GM12878 (cell line): ENCODE data around the gene PUSL1. TPM values are rescaled to one million over a fixed set of nuclear protein-coding genes. Genes with fewer than 3 reads are reported as not detected.

Experiments used
- BCL11A ChIP-seq: IDR thresholded peaks from 2 replicates; pipeline ENCODE4 v1.6.1; 2011; ENCODE audit warnings: low read depth, low read length
- EED ChIP-seq: sonication (generic); IDR thresholded peaks from 2 replicates; pipeline ENCODE4 v1.6.1; 2016; ENCODE audit warnings: antibody characterized with exemption, low read depth
- KLF5 ChIP-seq: fragments of 450-650 bp; IDR thresholded peaks from 2 replicates; pipeline ENCODE4 v1.6.1; 2014; ENCODE audit warnings: mild to moderate bottlenecking; ENCODE audit not compliant: partially characterized antibody
- NFXL1 ChIP-seq: fragments of 450-650 bp; IDR thresholded peaks from 2 replicates; pipeline ENCODE4 v1.6.1; 2017; ENCODE audit warnings: antibody characterized with exemption, mild to moderate bottlenecking, borderline replicate concordance
- RUNX3 ChIP-seq: IDR thresholded peaks from 2 replicates; pipeline ENCODE4 v1.6.1; 2012; ENCODE audit warnings: low read length, inconsistent platforms
- SUZ12 ChIP-seq: fragments of 200-600 bp; sonication (generic); IDR thresholded peaks from one replicate; pipeline ENCODE4 v1.6.1; 2018; ENCODE audit warnings: antibody characterized with exemption, mild to moderate bottlenecking; ENCODE audit not compliant: unreplicated experiment
- YY1 ChIP-seq: IDR thresholded peaks from 2 replicates; pipeline ENCODE4 v1.6.1; 2011; ENCODE audit warnings: low read depth, mild to moderate bottlenecking, low read length
- polyA plus RNA-seq, 11 experiments: library from polyadenylated mRNA; depleted of rRNA in 4 of 11; unstranded in 6 of 11; stranded (reverse) in 5 of 11; fragments of >200 nt; fragmentation: Nextera tagmentation in 4 of 11; fragmentation: Illumina TruSeq in 1 of 11; extraction: Ambion mirVana in 4 of 11; extraction: Trizol in 1 of 11; gene quantifications; 1 replicate in 1 of 11; 2 replicates in 10 of 11; pipeline versions ENCODE4 v1.2.1 to v1.2.3, GENCODE V29; 2011 to 2016; ENCODE audit warnings: inconsistent platforms in 2 of 11, missing spikeins in 2 of 11, low read depth in 1 of 11
- total RNA-seq, 4 experiments: library from RNA; depleted of rRNA in 3 of 4; stranded (reverse); fragments of >200 nt in 3 of 4; fragmentation: Illumina TruSeq in 1 of 4; extraction: Trizol in 1 of 4; gene quantifications; 2 replicates each; pipeline versions ENCODE4 v1.2.1 to v1.2.3, GENCODE V29; 2013 to 2021
- TF ChIP-seq, protein P1 (sequence below): fragments of 450-650 bp; IDR thresholded peaks from 2 replicates; pipeline ENCODE4 v1.6.1; 2017; ENCODE audit warnings: mild to moderate bottlenecking, moderate library complexity
- TF ChIP-seq, protein P2 (sequence below): fragments of 450-650 bp; IDR thresholded peaks from 2 replicates; pipeline ENCODE4 v1.6.1; 2017; ENCODE audit warnings: antibody characterized with exemption, mild to moderate bottlenecking, moderate library complexity

The PUSL1 gene
- total and polyA plus RNA-seq, 10 of the 15 experiments (the other 5 are each of a cell fraction or from before 2014, with no cell fraction given), result 0.16 to 28.4 (median 15.1) TPM

DNA sequence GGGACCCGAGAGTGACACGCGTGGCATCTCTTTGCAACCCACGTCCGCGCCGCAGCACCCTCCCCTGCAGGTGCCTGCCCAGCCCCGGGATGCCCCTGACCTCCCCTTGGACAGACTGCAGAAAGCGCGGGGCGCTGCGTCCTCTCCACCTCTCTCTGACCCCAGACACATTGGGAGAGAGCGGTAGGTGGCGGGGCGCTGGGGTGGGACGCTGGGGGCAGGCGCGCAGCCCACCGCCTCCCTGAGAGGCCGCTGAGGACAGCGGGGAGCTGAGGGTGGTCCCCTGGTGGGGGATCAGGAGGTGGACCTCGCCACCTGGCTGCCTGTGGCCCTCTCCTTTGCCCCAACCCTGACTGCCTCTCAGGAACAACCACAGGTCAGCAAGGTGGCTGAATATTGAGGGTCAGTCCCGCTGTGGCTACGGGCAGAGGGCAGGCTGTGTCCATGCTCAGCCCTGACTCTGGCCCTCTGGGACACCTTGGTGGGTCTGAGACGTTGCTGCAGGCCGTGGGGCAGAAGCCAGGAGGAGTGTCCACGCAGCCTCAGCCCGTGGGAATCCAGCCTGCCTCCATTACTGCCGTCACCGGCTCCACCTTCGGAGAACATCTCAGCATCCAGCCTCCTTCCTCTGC lies 34.0 kb upstream of the PUSL1 start (continued):
- TF ChIP-seq, protein P1, sequence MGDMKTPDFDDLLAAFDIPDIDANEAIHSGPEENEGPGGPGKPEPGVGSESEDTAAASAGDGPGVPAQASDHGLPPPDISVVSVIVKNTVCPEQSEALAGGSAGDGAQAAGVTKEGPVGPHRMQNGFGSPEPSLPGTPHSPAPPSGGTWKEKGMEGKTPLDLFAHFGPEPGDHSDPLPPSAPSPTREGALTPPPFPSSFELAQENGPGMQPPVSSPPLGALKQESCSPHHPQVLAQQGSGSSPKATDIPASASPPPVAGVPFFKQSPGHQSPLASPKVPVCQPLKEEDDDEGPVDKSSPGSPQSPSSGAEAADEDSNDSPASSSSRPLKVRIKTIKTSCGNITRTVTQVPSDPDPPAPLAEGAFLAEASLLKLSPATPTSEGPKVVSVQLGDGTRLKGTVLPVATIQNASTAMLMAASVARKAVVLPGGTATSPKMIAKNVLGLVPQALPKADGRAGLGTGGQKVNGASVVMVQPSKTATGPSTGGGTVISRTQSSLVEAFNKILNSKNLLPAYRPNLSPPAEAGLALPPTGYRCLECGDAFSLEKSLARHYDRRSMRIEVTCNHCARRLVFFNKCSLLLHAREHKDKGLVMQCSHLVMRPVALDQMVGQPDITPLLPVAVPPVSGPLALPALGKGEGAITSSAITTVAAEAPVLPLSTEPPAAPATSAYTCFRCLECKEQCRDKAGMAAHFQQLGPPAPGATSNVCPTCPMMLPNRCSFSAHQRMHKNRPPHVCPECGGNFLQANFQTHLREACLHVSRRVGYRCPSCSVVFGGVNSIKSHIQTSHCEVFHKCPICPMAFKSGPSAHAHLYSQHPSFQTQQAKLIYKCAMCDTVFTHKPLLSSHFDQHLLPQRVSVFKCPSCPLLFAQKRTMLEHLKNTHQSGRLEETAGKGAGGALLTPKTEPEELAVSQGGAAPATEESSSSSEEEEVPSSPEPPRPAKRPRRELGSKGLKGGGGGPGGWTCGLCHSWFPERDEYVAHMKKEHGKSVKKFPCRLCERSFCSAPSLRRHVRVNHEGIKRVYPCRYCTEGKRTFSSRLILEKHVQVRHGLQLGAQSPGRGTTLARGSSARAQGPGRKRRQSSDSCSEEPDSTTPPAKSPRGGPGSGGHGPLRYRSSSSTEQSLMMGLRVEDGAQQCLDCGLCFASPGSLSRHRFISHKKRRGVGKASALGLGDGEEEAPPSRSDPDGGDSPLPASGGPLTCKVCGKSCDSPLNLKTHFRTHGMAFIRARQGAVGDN, result no peak
- TF ChIP-seq YY1 (no peak), BCL11A (no peak), EED (no peak), NFXL1 (no peak), KLF5 (no peak), SUZ12 (no peak), RUNX3 (no peak)
- TF ChIP-seq, protein P2, sequence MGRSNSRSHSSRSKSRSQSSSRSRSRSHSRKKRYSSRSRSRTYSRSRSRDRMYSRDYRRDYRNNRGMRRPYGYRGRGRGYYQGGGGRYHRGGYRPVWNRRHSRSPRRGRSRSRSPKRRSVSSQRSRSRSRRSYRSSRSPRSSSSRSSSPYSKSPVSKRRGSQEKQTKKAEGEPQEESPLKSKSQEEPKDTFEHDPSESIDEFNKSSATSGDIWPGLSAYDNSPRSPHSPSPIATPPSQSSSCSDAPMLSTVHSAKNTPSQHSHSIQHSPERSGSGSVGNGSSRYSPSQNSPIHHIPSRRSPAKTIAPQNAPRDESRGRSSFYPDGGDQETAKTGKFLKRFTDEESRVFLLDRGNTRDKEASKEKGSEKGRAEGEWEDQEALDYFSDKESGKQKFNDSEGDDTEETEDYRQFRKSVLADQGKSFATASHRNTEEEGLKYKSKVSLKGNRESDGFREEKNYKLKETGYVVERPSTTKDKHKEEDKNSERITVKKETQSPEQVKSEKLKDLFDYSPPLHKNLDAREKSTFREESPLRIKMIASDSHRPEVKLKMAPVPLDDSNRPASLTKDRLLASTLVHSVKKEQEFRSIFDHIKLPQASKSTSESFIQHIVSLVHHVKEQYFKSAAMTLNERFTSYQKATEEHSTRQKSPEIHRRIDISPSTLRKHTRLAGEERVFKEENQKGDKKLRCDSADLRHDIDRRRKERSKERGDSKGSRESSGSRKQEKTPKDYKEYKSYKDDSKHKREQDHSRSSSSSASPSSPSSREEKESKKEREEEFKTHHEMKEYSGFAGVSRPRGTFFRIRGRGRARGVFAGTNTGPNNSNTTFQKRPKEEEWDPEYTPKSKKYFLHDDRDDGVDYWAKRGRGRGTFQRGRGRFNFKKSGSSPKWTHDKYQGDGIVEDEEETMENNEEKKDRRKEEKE, result no peak
